Cardiac muscle cell (in vitro differentiated cells and primary cell): ENCODE measurements around the gene BET1. TPM values are rescaled to one million over a fixed set of nuclear protein-coding genes. Genes with fewer than 3 reads are reported as not detected.

Experiments
- DNase-seq, 2 donors: peaks; one replicate each; pipeline versions ENCODE4 v3.0.0 to v3.0.0-alpha.2; 2010 to 2017; ENCODE audit warnings: low read depth in 1 of 2, low spot score in 1 of 2
- H3K27ac ChIP-seq: fragments of 200-600 bp; sonication (generic); 2 replicates; pipeline ENCODE4 v1.5.1; 2016
- H3K27me3 ChIP-seq: fragments of 200-600 bp; sonication (generic); 2 replicates; pipeline ENCODE4 v1.6.0; 2016; ENCODE audit warnings: control low read depth
- H3K36me3 ChIP-seq: fragments of 200-600 bp; sonication (generic); 2 replicates; pipeline ENCODE4 v1.5.1; 2016; ENCODE audit warnings: control low read depth
- H3K4me1 ChIP-seq: fragments of 200-600 bp; sonication (generic); 2 replicates; pipeline ENCODE4 v1.8.1; 2017; ENCODE audit warnings: low read depth, mild to moderate bottlenecking, mixed run types
- H3K4me3 ChIP-seq: fragments of 200-600 bp; sonication (generic); 2 replicates; pipeline ENCODE4 v1.5.1; 2016; ENCODE audit warnings: mild to moderate bottlenecking
- H3K9me3 ChIP-seq: fragments of 200-600 bp; sonication (generic); 2 replicates; pipeline ENCODE4 v1.5.1; 2017; ENCODE audit warnings: low read depth, mild to moderate bottlenecking, control low read depth
- polyA plus RNA-seq: library from polyadenylated mRNA; unstranded; fragments of >200 nt; fragmentation: Nextera tagmentation; extraction: Ambion mirVana; gene quantifications from 2 replicates; pipeline ENCODE4 v1.2.1, GENCODE V29; 2016
- total RNA-seq: library from RNA; depleted of rRNA; stranded (reverse); fragments of >200 nt; gene quantifications from 2 replicates; pipeline ENCODE4 v1.2.3, GENCODE V29; 2016
- TF ChIP-seq, protein P1 (sequence below): IDR thresholded peaks from 2 replicates; pipeline ENCODE4 v1.5.1; 2012; ENCODE audit warnings: low read depth, mild to moderate bottlenecking, low read length

Gene BET1
- total and polyA plus RNA-seq, 2 experiments from 2014 or later, result 20.8 to 43.1 TPM

- DNase-seq, result no peak
- Histone ChIP-seq H3K36me3 (no peaks in the 10 kb centered on the region), H3K27ac (no peak overlapping the region), H3K4me3 (no peak overlapping the region), H3K27me3 (no peaks in the 10 kb centered on the region), H3K9me3 (no peaks in the 10 kb centered on the region), H3K4me1 (no peaks in the 10 kb centered on the region)
- TF ChIP-seq, protein P1, sequence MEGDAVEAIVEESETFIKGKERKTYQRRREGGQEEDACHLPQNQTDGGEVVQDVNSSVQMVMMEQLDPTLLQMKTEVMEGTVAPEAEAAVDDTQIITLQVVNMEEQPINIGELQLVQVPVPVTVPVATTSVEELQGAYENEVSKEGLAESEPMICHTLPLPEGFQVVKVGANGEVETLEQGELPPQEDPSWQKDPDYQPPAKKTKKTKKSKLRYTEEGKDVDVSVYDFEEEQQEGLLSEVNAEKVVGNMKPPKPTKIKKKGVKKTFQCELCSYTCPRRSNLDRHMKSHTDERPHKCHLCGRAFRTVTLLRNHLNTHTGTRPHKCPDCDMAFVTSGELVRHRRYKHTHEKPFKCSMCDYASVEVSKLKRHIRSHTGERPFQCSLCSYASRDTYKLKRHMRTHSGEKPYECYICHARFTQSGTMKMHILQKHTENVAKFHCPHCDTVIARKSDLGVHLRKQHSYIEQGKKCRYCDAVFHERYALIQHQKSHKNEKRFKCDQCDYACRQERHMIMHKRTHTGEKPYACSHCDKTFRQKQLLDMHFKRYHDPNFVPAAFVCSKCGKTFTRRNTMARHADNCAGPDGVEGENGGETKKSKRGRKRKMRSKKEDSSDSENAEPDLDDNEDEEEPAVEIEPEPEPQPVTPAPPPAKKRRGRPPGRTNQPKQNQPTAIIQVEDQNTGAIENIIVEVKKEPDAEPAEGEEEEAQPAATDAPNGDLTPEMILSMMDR, result no peak
Measured at GRCh38 chr7:94012746-94013145, 8.6 kb upstream of the BET1 start.

DNA sequence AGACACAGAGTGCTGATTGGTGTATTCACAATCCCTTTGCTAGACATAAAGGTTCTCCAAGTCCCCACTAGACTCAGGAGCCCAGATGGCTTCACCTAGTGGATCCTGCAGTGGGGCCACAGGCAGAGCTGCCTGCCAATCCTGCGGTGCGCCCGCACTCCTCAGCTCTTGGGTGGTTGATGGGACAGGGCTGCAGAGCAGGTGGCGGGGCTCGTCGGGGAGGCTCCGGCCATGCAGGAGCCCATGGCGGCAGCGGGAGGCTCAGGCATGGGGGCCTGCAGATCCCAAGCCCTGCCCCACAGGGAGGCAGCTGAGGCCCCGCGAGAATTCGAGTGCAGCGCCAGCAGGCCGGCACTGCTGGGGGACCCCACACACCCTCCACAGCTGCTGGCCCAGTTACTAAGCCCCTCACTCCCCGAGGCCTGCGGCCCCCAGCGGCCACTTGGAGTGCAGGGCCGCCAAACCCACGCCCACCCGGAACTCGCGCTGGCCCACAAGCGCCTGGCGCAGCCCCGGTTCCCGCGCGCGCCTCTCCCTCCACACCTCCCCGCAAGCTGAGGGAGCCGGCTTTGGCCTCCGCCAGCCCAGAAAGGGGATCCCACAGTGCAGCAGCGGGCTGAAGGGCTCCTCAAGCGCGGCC is 7.7 kb upstream of the BET1 start:
- DNase-seq, result no peak
- no peak overlapping the region for H3K4me3 ChIP-seq
- no peaks in the 10 kb centered on the region for H3K9me3 ChIP-seq
- no peaks in the 10 kb centered on the region for H3K4me1 ChIP-seq
- no peaks in the 10 kb centered on the region for H3K36me3 ChIP-seq
- no peaks in the 10 kb centered on the region for H3K27me3 ChIP-seq
- no peak overlapping the region for H3K27ac ChIP-seq
- TF ChIP-seq, protein P1, result no peak

- Histone ChIP-seq H3K9me3 (no peaks in the 10 kb centered on the region), H3K4me3 (no peak overlapping the region), H3K27me3 (no peaks in the 10 kb centered on the region), H3K27ac (no peak overlapping the region), H3K4me1 (no peaks in the 10 kb centered on the region), H3K36me3 (no peaks in the 10 kb centered on the region)
- TF ChIP-seq, protein P1, result no peak
- DNase-seq, result peak in 1 of 2 donors; percentile 22
Measured at GRCh38 chr7:94008537-94008936, 4.4 kb upstream of the BET1 start.

- H3K4me3 ChIP-seq, result no peak overlapping the region
- DNase-seq, result no peak
- no peaks in the 10 kb centered on the region for H3K36me3 ChIP-seq
- TF ChIP-seq, protein P1, result no peak
- H3K9me3 ChIP-seq, result no peaks in the 10 kb centered on the region
- peaks cover 11% of the 10 kb centered on the region for H3K4me1 ChIP-seq
- H3K27me3 ChIP-seq, result no peaks in the 10 kb centered on the region
- H3K27ac ChIP-seq, result no peak overlapping the region
Measured at GRCh38 chr7:94005753-94006152, 1.6 kb upstream of the BET1 start.

DNA sequence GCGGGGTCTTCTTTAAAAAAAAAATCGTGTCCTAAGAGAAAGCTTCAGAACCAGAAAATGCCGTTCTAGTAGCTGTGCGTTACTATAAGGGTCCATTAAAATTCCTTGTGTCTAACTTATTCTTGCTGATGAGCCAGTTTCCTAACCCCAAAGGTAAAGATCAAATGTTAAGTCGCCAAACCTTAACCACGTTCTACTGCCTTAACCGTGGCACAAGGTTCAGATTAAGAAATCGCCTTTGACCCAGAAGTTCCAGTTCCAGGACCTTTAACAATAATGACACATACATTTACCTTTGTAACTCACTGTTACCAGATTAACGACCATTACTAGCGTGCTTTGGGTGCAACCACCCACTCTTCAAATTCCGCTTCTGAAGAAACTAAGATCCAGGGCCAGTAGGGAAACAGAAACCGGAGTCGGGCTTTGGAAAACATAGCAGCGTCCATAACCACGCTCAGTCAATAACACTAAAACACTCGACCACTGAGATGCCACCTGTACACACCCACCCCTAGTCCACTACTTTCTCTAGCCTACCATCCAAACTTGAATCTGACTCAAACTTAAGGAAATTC is 620 bp downstream of the BET1 start:
- no peaks in the 10 kb centered on the region for H3K36me3 ChIP-seq
- peak; percentile 25 to 30 for DNase-seq
- H3K4me1 ChIP-seq, result peaks cover 11% of the 10 kb centered on the region
- peak overlapping the region; percentile 94 for H3K27ac ChIP-seq
- H3K4me3 ChIP-seq, result peak overlapping the region; percentile 96
- TF ChIP-seq, protein P1, result no peak
- no peaks in the 10 kb centered on the region for H3K9me3 ChIP-seq
- H3K27me3 ChIP-seq, result no peaks in the 10 kb centered on the region
